WERI-Rb-1 (cell line): ENCODE data around the gene DPH7.
"Not testable (repeated sequence)": the region's sequence is repeated elsewhere in the genome, so short reads cannot be mapped to it uniquely, and the experiment has no call there.

Experiments
- DNase-seq: peaks from one replicate; pipeline ENCODE4 v3.0.0-alpha.2; 2020
- H3K27ac ChIP-seq: fragments of 250-450 bp; sonication (Bioruptor Pico); 2 replicates; pipeline ENCODE4 v1.5.1; 2020; ENCODE audit warnings: mild to moderate bottlenecking, moderate library complexity
- H3K27me3 ChIP-seq: fragments of 250-450 bp; sonication (Bioruptor Pico); 2 replicates; pipeline ENCODE4 v1.5.1; 2021; ENCODE audit warnings: mild to moderate bottlenecking, low read depth, moderate library complexity; ENCODE audit not compliant: insufficient read depth, severe bottlenecking
- H3K36me3 ChIP-seq: fragments of 250-450 bp; sonication (Bioruptor Pico); 2 replicates; pipeline ENCODE4 v1.5.1; 2020; ENCODE audit warnings: mild to moderate bottlenecking, moderate library complexity
- H3K4me3 ChIP-seq: 2 replicates; pipeline ENCODE4 v1.5.1; 2011; ENCODE audit warnings: low read depth, mild to moderate bottlenecking, control low read depth, low read length
- H3K9me3 ChIP-seq: fragments of 250-450 bp; sonication (Bioruptor Pico); 2 replicates; pipeline ENCODE4 v1.5.1; 2021; ENCODE audit warnings: mild to moderate bottlenecking, moderate library complexity; ENCODE audit not compliant: severe bottlenecking
- TF ChIP-seq, protein P1 (sequence below): IDR thresholded peaks from 2 replicates; pipeline ENCODE4 v1.5.1; 2011; ENCODE audit warnings: low read depth, mild to moderate bottlenecking, control low read depth, inconsistent platforms, low read length

The DPH7 gene

GRCh38 chr9:137578518-137579258 lies at the start of gene DPH7:
Gene DPH7 (minus strand): TSS chr9:137578925. CDS start chr9:137578777, 148 bp downstream.
- H3K9me3 ChIP-seq = no peaks in the 10 kb centered on the region
- TF ChIP-seq, protein P1, sequence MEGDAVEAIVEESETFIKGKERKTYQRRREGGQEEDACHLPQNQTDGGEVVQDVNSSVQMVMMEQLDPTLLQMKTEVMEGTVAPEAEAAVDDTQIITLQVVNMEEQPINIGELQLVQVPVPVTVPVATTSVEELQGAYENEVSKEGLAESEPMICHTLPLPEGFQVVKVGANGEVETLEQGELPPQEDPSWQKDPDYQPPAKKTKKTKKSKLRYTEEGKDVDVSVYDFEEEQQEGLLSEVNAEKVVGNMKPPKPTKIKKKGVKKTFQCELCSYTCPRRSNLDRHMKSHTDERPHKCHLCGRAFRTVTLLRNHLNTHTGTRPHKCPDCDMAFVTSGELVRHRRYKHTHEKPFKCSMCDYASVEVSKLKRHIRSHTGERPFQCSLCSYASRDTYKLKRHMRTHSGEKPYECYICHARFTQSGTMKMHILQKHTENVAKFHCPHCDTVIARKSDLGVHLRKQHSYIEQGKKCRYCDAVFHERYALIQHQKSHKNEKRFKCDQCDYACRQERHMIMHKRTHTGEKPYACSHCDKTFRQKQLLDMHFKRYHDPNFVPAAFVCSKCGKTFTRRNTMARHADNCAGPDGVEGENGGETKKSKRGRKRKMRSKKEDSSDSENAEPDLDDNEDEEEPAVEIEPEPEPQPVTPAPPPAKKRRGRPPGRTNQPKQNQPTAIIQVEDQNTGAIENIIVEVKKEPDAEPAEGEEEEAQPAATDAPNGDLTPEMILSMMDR = peak; percentile 94
- peak within 1 kb of the TSS; percentile 95 for H3K27ac ChIP-seq
- no peaks in the 10 kb centered on the region for H3K27me3 ChIP-seq
- peak; percentile 95 for DNase-seq
- peaks cover 69% of the 10 kb centered on the region for H3K36me3 ChIP-seq
- peak within 1 kb of the TSS; percentile 91 for H3K4me3 ChIP-seq

DNA sequence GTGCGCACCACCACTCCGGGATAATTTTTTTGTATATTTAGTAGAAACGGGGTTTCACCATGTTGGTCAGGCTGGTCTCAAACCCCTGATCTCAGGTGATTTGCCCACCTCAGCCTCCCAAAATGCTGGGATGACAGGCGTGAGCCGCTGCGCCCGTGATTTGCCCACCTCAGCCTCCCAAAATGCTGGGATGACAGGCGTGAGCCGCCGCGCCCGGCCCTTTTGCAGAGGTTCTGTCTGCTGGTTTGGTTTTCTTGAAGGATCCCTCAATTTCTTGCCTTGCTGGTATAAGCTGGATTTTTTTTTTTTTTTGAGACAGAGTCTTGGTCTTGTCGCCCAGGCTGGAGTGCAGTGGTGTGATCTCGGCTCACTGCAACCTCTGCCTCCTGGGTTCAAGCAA lies 48.7 kb upstream of the DPH7 start:
- not testable (repeated sequence) for H3K27me3 ChIP-seq, H3K9me3 ChIP-seq, DNase-seq, H3K27ac ChIP-seq, H3K4me3 ChIP-seq
- peaks cover 14% of the 10 kb centered on the region for H3K36me3 ChIP-seq

DNA sequence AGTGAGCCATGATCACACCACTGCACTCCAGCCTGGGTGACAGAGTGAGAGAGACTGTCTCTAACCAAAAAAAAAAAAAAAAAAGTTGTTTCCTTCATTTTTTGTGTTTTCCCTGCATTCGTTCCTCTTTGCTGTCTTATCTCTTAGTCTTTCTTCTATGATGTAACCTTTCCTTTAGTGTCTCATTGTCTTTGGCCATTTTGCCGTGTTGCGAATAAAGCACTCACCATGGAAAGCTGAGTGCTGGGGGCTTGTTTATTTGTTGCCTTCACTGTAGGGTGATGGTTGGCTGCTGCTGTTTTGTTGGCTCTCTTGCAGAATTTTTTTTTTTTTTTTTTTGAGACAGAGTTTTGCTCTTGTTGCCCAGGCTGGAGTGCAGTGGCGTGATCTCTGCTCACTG lies 47.7 kb upstream of the DPH7 start:
- H3K4me3 ChIP-seq = no peak overlapping the region
- DNase-seq = no peak
- no peaks in the 10 kb centered on the region for H3K27me3 ChIP-seq
- peaks cover 17% of the 10 kb centered on the region for H3K36me3 ChIP-seq
- no peaks in the 10 kb centered on the region for H3K9me3 ChIP-seq
- TF ChIP-seq, protein P1 = no peak
- no peak overlapping the region for H3K27ac ChIP-seq

GRCh38 chr9:137622211-137622610 lies 43.5 kb upstream of the DPH7 start:
- not testable (repeated sequence) for H3K4me3 ChIP-seq, H3K9me3 ChIP-seq, H3K27ac ChIP-seq, H3K27me3 ChIP-seq, DNase-seq
- H3K36me3 ChIP-seq = peaks cover 34% of the 10 kb centered on the region

- no peak overlapping the region for H3K4me3 ChIP-seq
- no peak overlapping the region for H3K27ac ChIP-seq
- peak; percentile 30 for DNase-seq
- TF ChIP-seq, protein P1 = no peak
- no peaks in the 10 kb centered on the region for H3K27me3 ChIP-seq
- no peaks in the 10 kb centered on the region for H3K9me3 ChIP-seq
- peaks cover 44% of the 10 kb centered on the region for H3K36me3 ChIP-seq
Observed at GRCh38 chr9:137621131-137621757, 42.5 kb upstream of the DPH7 start.

DNA sequence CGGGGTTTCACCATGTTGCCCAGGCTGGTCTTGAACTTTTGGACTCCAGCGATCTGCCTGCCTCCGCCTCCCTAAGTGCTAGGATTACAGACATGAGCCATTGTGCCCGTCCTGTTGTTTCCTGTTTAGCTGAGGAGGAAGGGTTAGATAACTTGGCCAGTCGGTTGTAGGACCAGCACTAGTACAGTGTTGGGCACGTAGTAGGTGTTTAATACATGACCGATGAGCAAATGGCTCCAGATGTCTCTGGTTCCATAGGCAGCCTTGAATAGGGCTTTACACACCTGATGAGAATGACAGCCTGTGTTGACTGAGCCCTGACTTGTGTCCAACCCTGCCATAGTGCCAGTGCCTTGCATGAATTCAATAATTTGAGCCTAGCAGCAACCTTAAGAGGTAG lies 41.9 kb upstream of the DPH7 start:
- Histone ChIP-seq H3K36me3 (peaks cover 50% of the 10 kb centered on the region), H3K27ac (no peak overlapping the region), H3K9me3 (no peaks in the 10 kb centered on the region), H3K4me3 (no peak overlapping the region), H3K27me3 (no peaks in the 10 kb centered on the region)
- TF ChIP-seq, protein P1 = no peak
- DNase-seq = no peak
